HEK293 (cell line): ENCODE measurements around the gene LRCH4.

Source experiments
- CTCF ChIA-PET: fragments of 350-600 bp; formaldehyde crosslinking; extraction: SDS; loops from one replicate; lab custom pipeline; 2021; ENCODE audit warnings: antibody characterized with exemption; lab: Yijun Ruan, JAX
- POLR2A ChIA-PET: fragments of 300-600 bp; formaldehyde crosslinking; extraction: SDS; loops from one replicate; lab custom pipeline; 2020; ENCODE audit warnings: antibody characterized with exemption, inconsistent platforms; lab: Yijun Ruan, JAX
- H3K27ac ChIP-seq: fragments of 200-500 bp; sonication (Bioruptor generic); 2 replicates; pipeline ENCODE4 v1.5.1; 2014; ENCODE audit warnings: low read depth, low read length, control low read depth, inconsistent platforms; ENCODE audit errors: extremely low read depth
- H3K36me3 ChIP-seq, 2 experiments: fragments of 200-500 bp in 1 of 2; sonication (Bioruptor generic) in 1 of 2; 1 replicate in 1 of 2; 2 replicates in 1 of 2; pipeline ENCODE4 v1.5.1; 2014 to 2017; ENCODE audit warnings: inconsistent platforms in 2 of 2, low read length in 2 of 2; ENCODE audit not compliant: control insufficient read depth in 2 of 2, insufficient read depth in 1 of 2
- H3K4me1 ChIP-seq: fragments of 200-500 bp; sonication (Bioruptor generic); 2 replicates; pipeline ENCODE4 v1.5.1; 2014; ENCODE audit warnings: mild to moderate bottlenecking, low read length, inconsistent platforms; ENCODE audit not compliant: control insufficient read depth, insufficient read depth
- H3K4me3 ChIP-seq: 2 replicates; pipeline ENCODE4 v1.5.1; 2011; ENCODE audit warnings: low read depth, mild to moderate bottlenecking, control low read depth, low read length, moderate library complexity
- H3K9me3 ChIP-seq: fragments of 200-500 bp; sonication (Bioruptor generic); 2 replicates; pipeline ENCODE4 v1.5.1; 2014; ENCODE audit warnings: low read depth, low read length, inconsistent platforms; ENCODE audit not compliant: control insufficient read depth, insufficient read depth
- ATF2 ChIP-seq: fragments of 450-650 bp; formaldehyde crosslinking; IDR thresholded peaks from 2 replicates; pipeline ENCODE4 v1.5.1; 2016; ENCODE audit warnings: missing biosample characterization, missing genetic modification characterization, low read depth
- BCL11B ChIP-seq: fragments of 450-650 bp; formaldehyde crosslinking; IDR thresholded peaks from 2 replicates; pipeline ENCODE4 v1.5.1; 2016; ENCODE audit warnings: low read depth, missing biosample characterization, missing genetic modification characterization
- CTCF ChIP-seq: fragments of 450-650 bp; formaldehyde crosslinking; IDR thresholded peaks from 2 replicates; pipeline ENCODE4 v1.5.1; 2016; ENCODE audit warnings: missing biosample characterization, missing genetic modification characterization
- GLIS1 ChIP-seq: fragments of 450-650 bp; formaldehyde crosslinking; IDR thresholded peaks from 2 replicates; pipeline ENCODE4 v1.5.1; 2016; ENCODE audit warnings: missing biosample characterization, missing genetic modification characterization
- GLIS2 ChIP-seq: fragments of 450-650 bp; formaldehyde crosslinking; IDR thresholded peaks from 2 replicates; pipeline ENCODE4 v1.5.1; 2016; ENCODE audit warnings: missing biosample characterization, missing genetic modification characterization
- PRDM4 ChIP-seq: fragments of 450-650 bp; formaldehyde crosslinking; IDR thresholded peaks from 2 replicates; pipeline ENCODE4 v1.5.1; 2017; ENCODE audit warnings: missing biosample characterization, missing genetic modification characterization
- ZBTB20 ChIP-seq: fragments of 450-650 bp; formaldehyde crosslinking; IDR thresholded peaks from 2 replicates; pipeline ENCODE4 v1.5.1; 2016; ENCODE audit warnings: missing biosample characterization, missing genetic modification characterization
- ZNF121 ChIP-seq: fragments of 450-650 bp; formaldehyde crosslinking; IDR thresholded peaks from 2 replicates; pipeline ENCODE4 v1.5.1; 2016; ENCODE audit warnings: missing biosample characterization, missing genetic modification characterization
- ZNF169 ChIP-seq: fragments of 450-650 bp; formaldehyde crosslinking; IDR thresholded peaks from 2 replicates; pipeline ENCODE4 v1.5.1; 2016; ENCODE audit warnings: missing biosample characterization, missing genetic modification characterization
- ZNF19 ChIP-seq: fragments of 450-650 bp; formaldehyde crosslinking; IDR thresholded peaks from 2 replicates; pipeline ENCODE4; 2016; ENCODE audit warnings: missing biosample characterization, missing genetic modification characterization, low read depth
- ZNF792 ChIP-seq: fragments of 450-650 bp; formaldehyde crosslinking; IDR thresholded peaks from 2 replicates; pipeline ENCODE4 v1.5.1; 2016; ENCODE audit warnings: missing biosample characterization, missing genetic modification characterization
- ZNF843 ChIP-seq: fragments of 450-650 bp; formaldehyde crosslinking; IDR thresholded peaks from 2 replicates; pipeline ENCODE4 v1.5.1; 2016; ENCODE audit warnings: missing biosample characterization, missing genetic modification characterization

LRCH4 gene

GRCh38 chr7:100572281-100572948 lies 13.5 kb downstream of the LRCH4 start:
- ChIA-PET CTCF (interaction anchor here (1.5 kb wide), 1 partner anchor 9 kb away, joined by 6 read pairs; no protein-coding TSS in a partner anchor), POLR2A (interaction anchor here (0.6 to 1.7 kb wide), 3 partner anchors 8 to 14 kb away, joined by 3 to 10 read pairs (median 3); partner anchors contain the start of genes FBXO24 and LRCH4)
- Histone ChIP-seq H3K36me3 (peaks cover 0 to 16% of the 10 kb centered on the region in 2 experiments; a peak in 1 of 3 replicates), H3K9me3 (no peaks in the 10 kb centered on the region), H3K27ac (no peak overlapping the region), H3K4me3 (no peak overlapping the region), H3K4me1 (peaks cover 2% of the 10 kb centered on the region; the same call in 1 of the 2 replicates)
- 0 out of 2 replicates have a peak, but pooled peaks have one; percentile 9 for TF ChIP-seq GLIS2 (tag by site-specific recombination)
- TF ChIP-seq PRDM4 (tag by site-specific recombination): peak; percentile 97
- TF ChIP-seq ATF2 (tag by site-specific recombination): no peak
- TF ChIP-seq CTCF (tag by site-specific recombination): 0 out of 2 replicates have a peak, but pooled peaks have one; percentile 8
- peak; percentile 16; the same call in 1 of the 2 replicates for TF ChIP-seq ZBTB20 (tag by site-specific recombination)
- no peak for TF ChIP-seq ZNF843 (tag by site-specific recombination)
- no peak for TF ChIP-seq ZNF121 (tag by site-specific recombination)
- TF ChIP-seq ZNF19 (tag by site-specific recombination): no peak
- TF ChIP-seq BCL11B (tag by site-specific recombination): 0 out of 2 replicates have a peak, but pooled peaks have one; percentile 19
- TF ChIP-seq ZNF169 (tag by site-specific recombination): no peak

GRCh38 chr7:100571829-100572116 lies 14.2 kb downstream of the LRCH4 start:
- ChIA-PET POLR2A (interaction anchor here (1.1 to 1.9 kb wide), 5 partner anchors 10 to 135 kb away, joined by 3 to 30 read pairs (median 5); partner anchors contain the start of genes FBXO24, LRCH4, MOSPD3 and POP7), CTCF (interaction anchor here (1.2 to 1.4 kb wide), 3 partner anchors 11 to 119 kb away, joined by 4 to 8 read pairs (median 6); no protein-coding TSS in a partner anchor)
- TF ChIP-seq ZNF792 (tag by site-specific recombination) (no peak), GLIS1 (tag by site-specific recombination) (peak; percentile 5; the same call in 1 of the 2 replicates)
- TF ChIP-seq, all 188 proteins: peak for 1
- Histone ChIP-seq H3K4me1 (peaks cover 2% of the 10 kb centered on the region; the same call in 1 of the 2 replicates), H3K27ac (no peak overlapping the region), H3K36me3 (peaks cover 0 to 16% of the 10 kb centered on the region in 2 experiments; a peak in 1 of 3 replicates), H3K4me3 (no peak overlapping the region), H3K9me3 (no peaks in the 10 kb centered on the region)
